ENCODE data around the gene SFRP2. TPM values are rescaled to one million over a fixed set of nuclear protein-coding genes. Genes with fewer than 3 reads are reported as not detected.
A peak's percentile ranks its signal among the peaks of the same experiment; 100 is the strongest.

The SFRP2 gene, protein sequence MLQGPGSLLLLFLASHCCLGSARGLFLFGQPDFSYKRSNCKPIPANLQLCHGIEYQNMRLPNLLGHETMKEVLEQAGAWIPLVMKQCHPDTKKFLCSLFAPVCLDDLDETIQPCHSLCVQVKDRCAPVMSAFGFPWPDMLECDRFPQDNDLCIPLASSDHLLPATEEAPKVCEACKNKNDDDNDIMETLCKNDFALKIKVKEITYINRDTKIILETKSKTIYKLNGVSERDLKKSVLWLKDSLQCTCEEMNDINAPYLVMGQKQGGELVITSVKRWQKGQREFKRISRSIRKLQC
- total RNA-seq (1 to 10 TPM in 1 of 4 donors, under 1 TPM in 2, not detected in 1; 0.54 to 3.3 (median 0.76) TPM), polyA plus RNA-seq (1.5 TPM)
- long read RNA-seq, donor 1, partial matches to known transcripts = 0 of 2 reads
- long read RNA-seq, donor 1, other reads (novel, unspliced or antisense) = 0 of 2 reads
- long read RNA-seq, donor 2, partial matches to known transcripts = 0 of 2 reads
- long read RNA-seq, donor 2, other reads (novel, unspliced or antisense) = 0 of 2 reads
- long read RNA-seq, donor 3, transcript SFRP2-201 (3 exons, 2,032 nt) = major isoform, 11 of 11 reads
- long read RNA-seq, donor 3, partial matches to known transcripts = 0 of 11 reads
- long read RNA-seq, donor 3, other reads (novel, unspliced or antisense) = 0 of 11 reads
- long read RNA-seq, donor 4 = 0 reads

DNA sequence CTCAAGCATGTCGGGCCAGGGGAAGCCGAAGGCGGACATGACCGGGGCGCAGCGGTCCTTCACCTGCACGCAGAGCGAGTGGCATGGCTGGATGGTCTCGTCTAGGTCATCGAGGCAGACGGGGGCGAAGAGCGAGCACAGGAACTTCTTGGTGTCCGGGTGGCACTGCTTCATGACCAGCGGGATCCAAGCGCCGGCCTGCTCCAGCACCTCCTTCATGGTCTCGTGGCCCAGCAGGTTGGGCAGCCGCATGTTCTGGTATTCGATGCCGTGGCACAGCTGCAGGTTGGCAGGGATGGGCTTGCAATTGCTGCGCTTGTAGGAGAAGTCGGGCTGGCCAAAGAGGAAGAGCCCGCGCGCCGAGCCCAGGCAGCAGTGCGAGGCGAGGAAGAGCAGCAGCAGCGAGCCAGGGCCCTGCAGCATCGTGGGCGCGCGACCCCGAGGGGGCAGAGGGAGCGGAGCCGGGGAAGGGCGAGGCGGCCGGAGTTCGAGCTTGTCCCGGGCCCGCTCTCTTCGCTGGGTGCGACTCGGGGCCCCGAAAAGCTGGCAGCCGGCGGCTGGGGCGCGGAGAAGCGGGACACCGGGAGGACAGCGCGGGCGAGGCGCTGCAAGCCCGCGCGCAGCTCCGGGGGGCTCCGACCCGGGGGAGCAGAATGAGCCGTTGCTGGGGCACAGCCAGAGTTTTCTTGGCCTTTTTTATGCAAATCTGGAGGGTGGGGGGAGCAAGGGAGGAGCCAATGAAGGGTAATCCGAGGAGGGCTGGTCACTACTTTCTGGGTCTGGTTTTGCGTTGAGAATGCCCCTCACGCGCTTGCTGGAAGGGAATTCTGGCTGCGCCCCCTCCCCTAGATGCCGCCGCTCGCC is at the start of gene SFRP2:
Gene SFRP2, minus strand, starts transcription at position 671 of the 864 bp plus-strand sequence. Its CDS starts 248 bp downstream, at position 423.
- DNase-seq (peak in 2 of 3 donors; percentile 44 to 59), ATAC-seq (no peak)
- H3K4me1 ChIP-seq (ENCODE audit: control insufficient read depth, insufficient read depth, low read length) = no peaks in the 10 kb centered on the region
- H3K27ac ChIP-seq (ENCODE audit: low read length) = no peak within 1 kb of the TSS
- H3K4me3 ChIP-seq (ENCODE audit: low read length) = peak within 1 kb of the TSS; percentile 21
- no peaks in the 10 kb centered on the region for H3K27me3 ChIP-seq (ENCODE audit: control insufficient read depth, insufficient read depth)
- 2% methylated on average over 72 of the region's 72 CpGs for WGBS
- intact Hi-C loops (cut with DNase I) = loop anchor here in 3 of 4 donors (5.0 to 10.0 kb wide), 2 partner anchors 234 to 526 kb away; no protein-coding TSS in a partner anchor
- no peaks in the 10 kb centered on the region for H3K9me3 ChIP-seq (ENCODE audit: control insufficient read depth, low read length)

DNA sequence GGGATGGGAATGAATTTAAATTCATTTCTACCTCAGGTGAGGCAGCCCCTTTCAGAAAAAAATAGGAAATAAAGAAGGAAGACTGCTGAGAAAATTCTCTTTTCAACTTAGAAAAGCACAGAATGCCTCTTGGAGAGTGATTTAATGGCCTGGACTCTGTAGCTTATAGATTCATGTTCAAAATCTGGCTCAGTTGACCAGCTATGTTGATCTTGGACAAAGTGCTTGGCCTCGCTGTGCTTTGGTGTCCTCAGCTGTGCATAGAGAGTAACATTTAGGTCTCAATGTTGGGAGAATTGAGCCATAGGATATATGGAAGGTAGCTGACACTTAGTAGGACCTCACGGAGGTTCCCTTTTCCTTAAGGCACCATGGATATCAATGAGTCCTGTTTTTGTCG is 49.7 kb upstream of the SFRP2 start:
- ATAC-seq = no peak
- Histone ChIP-seq H3K27me3 (ENCODE audit: control insufficient read depth, insufficient read depth) (no peaks in the 10 kb centered on the region), H3K9me3 (ENCODE audit: control insufficient read depth, low read length) (no peaks in the 10 kb centered on the region), H3K27ac (ENCODE audit: low read length) (no peak overlapping the region), H3K4me3 (ENCODE audit: low read length) (no peak overlapping the region), H3K4me1 (ENCODE audit: control insufficient read depth, insufficient read depth, low read length) (no peaks in the 10 kb centered on the region)
- DNase-seq = no peak
- WGBS = 31% methylated on average over 3 of the region's 3 CpGs
- intact Hi-C loops (cut with DNase I) = no loop called here

DNA sequence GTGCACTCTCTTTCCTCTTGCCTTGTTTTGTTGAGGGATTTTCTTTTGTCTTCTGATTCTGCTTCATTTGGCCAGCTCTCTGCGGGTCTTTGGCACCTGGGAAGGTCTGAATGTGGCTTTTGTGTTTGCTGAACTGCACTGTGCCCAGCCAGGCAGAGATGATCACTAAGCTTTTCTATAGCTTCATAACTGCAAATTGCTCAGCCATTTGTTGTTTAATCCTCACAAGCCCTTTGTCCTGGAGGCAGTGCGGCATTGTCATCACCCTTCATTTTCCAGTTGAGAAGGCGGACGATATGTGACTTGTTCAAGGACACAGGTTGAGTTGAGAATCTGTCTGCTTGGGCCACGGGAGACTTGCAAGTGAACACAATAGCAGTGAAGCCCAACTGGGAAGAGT is 46.0 kb upstream of the SFRP2 start:
- Histone ChIP-seq H3K4me3 (ENCODE audit: low read length) (no peak overlapping the region), H3K27me3 (ENCODE audit: control insufficient read depth, insufficient read depth) (no peaks in the 10 kb centered on the region), H3K27ac (ENCODE audit: low read length) (no peak overlapping the region), H3K4me1 (ENCODE audit: control insufficient read depth, insufficient read depth, low read length) (no peaks in the 10 kb centered on the region), H3K9me3 (ENCODE audit: control insufficient read depth, low read length) (no peaks in the 10 kb centered on the region)
- no peak for DNase-seq
- ATAC-seq = no peak
- intact Hi-C loops (cut with DNase I) = no loop called here
- 84% methylated on average over 5 of the region's 5 CpGs for WGBS

DNA sequence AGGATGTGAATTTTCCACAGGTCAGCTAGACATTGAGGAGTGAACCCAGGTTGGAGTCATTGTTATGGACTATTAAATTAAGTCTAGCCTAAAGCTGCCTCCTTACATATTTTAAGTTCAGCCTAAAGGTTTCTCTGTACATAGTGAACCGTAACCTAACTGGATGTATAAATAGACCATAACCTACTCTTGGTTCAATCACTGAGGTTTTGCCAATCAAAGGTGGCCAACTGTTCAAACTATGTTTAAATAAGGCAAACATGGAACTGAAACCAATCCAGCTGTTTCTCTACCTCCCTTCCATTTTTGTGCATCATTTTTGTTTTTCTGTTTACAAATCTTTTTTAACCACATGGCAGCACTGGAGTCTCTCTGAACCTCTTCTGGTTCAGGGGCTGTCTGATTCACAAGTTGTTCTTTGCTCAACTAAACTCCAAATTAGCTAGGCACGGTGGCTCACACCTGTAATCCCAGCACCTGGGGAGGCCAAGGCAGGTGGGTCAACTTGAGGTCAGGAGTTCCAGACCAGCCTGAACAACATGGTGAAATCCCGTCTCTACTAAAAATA is 43.9 kb upstream of the SFRP2 start:
- Histone ChIP-seq H3K9me3 (ENCODE audit: control insufficient read depth, low read length) (no peaks in the 10 kb centered on the region), H3K27me3 (ENCODE audit: control insufficient read depth, insufficient read depth) (no peaks in the 10 kb centered on the region), H3K4me1 (ENCODE audit: control insufficient read depth, insufficient read depth, low read length) (no peaks in the 10 kb centered on the region), H3K4me3 (ENCODE audit: low read length) (no peak overlapping the region), H3K27ac (ENCODE audit: low read length) (no peak overlapping the region)
- ATAC-seq (no peak), DNase-seq (no peak)
- WGBS = 87% methylated on average over 3 of the region's 3 CpGs
- intact Hi-C loops (cut with DNase I) = no loop called here

DNA sequence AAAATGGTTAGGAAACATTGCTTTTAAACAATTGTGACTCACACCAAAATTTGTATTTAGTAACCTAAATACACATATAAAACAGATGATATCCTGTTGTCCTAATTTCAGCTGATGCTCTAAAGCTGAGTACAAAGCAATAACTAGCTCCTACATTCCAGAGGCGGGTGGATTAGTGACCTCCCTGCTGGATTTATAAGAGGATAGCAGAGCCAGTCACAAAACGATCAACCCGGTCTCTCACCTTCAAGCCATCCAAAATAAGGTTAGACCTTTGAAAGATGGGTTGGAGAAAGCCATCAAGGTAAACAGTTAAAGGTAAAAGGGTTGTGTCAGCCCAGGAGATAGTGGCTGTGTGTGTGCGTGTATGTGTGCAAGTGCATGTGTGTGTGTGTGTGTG is 43.2 kb upstream of the SFRP2 start:
- Histone ChIP-seq H3K27ac (ENCODE audit: low read length) (no peak overlapping the region), H3K4me1 (ENCODE audit: control insufficient read depth, insufficient read depth, low read length) (no peaks in the 10 kb centered on the region), H3K27me3 (ENCODE audit: control insufficient read depth, insufficient read depth) (no peaks in the 10 kb centered on the region), H3K4me3 (ENCODE audit: low read length) (no peak overlapping the region), H3K9me3 (ENCODE audit: control insufficient read depth, low read length) (no peaks in the 10 kb centered on the region)
- intact Hi-C loops (cut with DNase I) = no loop called here
- 81% methylated on average over 4 of the region's 4 CpGs for WGBS
- ATAC-seq (no peak), DNase-seq (no peak)

DNA sequence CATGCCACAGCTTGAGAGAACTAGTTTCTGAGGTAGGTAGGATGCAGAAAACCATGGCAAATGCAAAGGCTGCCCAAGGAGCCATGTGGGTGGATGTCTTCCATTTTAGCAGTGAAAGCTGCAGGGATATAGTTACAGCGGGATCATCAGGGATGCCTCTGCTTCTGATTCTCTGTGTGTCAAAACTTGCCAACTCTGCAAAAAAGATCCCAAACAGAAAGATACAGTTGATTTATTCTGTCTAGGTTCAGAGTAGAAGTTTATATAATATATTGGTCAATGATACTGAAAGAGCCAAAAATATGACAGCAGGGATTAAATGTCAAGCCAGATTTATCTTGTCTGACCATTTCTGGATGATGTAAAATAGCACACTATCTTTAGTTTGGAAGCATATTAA is 42.4 kb upstream of the SFRP2 start:
- intact Hi-C loops (cut with DNase I) = no loop called here

DNA sequence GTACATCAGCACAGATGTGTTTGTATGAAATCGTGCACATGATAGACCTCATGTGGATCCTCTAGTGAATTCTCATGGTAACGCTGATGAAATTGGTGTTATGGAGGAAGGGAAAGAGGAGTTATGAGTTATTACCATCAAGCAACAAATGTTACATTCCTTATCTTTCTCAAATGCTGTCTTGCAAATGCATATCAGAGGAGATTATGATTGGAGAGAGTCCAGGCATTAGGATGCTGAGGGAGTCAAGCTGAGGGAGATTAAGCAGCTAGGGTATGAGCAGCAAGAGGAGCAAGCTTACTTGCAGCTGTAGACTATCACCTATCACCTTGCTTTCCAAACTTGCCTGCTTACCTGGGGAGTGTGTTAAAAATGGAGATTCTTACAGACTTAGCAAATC is 36.8 kb upstream of the SFRP2 start:
- no peak overlapping the region for H3K4me3 ChIP-seq (ENCODE audit: low read length)
- no peaks in the 10 kb centered on the region for H3K4me1 ChIP-seq (ENCODE audit: control insufficient read depth, insufficient read depth, low read length)
- H3K27me3 ChIP-seq (ENCODE audit: control insufficient read depth, insufficient read depth) = no peaks in the 10 kb centered on the region
- no peak for ATAC-seq
- 66% methylated on average over 2 of the region's 2 CpGs for WGBS
- DNase-seq = no peak
- H3K9me3 ChIP-seq (ENCODE audit: control insufficient read depth, low read length) = no peaks in the 10 kb centered on the region
- no peak overlapping the region for H3K27ac ChIP-seq (ENCODE audit: low read length)
- intact Hi-C loops (cut with DNase I) = no loop called here

More for the DNA sequence above, 42.4 kb upstream of the SFRP2 start:
- DNase-seq (no peak), ATAC-seq (no peak)
- WGBS = 81% methylated on average over 1 of the region's 1 CpG
- Histone ChIP-seq H3K4me1 (ENCODE audit: control insufficient read depth, insufficient read depth, low read length) (no peaks in the 10 kb centered on the region), H3K4me3 (ENCODE audit: low read length) (no peak overlapping the region), H3K27ac (ENCODE audit: low read length) (no peak overlapping the region), H3K27me3 (ENCODE audit: control insufficient read depth, insufficient read depth) (no peaks in the 10 kb centered on the region), H3K9me3 (ENCODE audit: control insufficient read depth, low read length) (no peaks in the 10 kb centered on the region)

DNA sequence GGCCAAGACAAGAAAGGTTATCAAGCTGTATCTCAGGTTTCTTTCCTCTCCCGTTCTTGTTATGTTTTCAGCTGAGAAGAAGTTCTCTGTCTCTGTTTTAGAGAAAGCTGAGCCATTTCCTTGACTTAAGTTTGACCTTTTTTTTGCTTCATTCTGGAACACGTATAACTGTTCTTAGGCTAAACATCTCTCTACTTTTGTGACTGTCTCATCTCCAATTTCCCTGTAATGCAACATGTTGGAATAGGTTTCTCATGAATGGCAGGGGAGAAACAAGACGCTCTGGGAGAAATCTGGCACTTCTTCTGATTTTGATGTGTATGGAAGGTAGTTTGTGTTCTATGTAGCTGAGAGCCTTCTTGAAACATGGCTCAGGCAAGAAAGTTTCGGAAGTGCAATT is 36.2 kb upstream of the SFRP2 start:
- DNase-seq (no peak), ATAC-seq (no peak)
- Histone ChIP-seq H3K27ac (ENCODE audit: low read length) (no peak overlapping the region), H3K4me1 (ENCODE audit: control insufficient read depth, insufficient read depth, low read length) (no peaks in the 10 kb centered on the region), H3K9me3 (ENCODE audit: control insufficient read depth, low read length) (no peaks in the 10 kb centered on the region), H3K27me3 (ENCODE audit: control insufficient read depth, insufficient read depth) (no peaks in the 10 kb centered on the region), H3K4me3 (ENCODE audit: low read length) (no peak overlapping the region)
- intact Hi-C loops (cut with DNase I) = no loop called here
- WGBS = 62% methylated on average over 4 of the region's 4 CpGs

DNA sequence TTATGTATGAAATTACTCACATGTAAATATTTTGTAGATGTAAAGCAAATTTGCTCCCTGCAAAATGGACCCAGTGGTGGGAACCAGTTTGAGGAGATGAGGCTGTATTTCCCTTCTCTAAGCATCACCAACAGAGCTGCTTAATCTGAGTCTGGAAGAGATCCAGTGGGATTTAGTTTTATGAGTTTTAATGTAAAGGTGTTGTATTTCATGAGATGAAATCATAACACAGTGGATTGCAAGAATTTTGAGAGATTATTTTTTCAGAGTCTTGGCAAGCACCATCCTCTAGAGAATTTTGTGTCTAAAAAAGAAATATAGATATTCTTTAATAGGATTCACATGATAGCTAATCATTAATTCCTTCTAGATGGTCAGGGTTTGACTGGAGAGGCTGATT is 35.6 kb upstream of the SFRP2 start:
- Histone ChIP-seq H3K27me3 (ENCODE audit: control insufficient read depth, insufficient read depth) (no peaks in the 10 kb centered on the region), H3K4me3 (ENCODE audit: low read length) (no peak overlapping the region), H3K4me1 (ENCODE audit: control insufficient read depth, insufficient read depth, low read length) (no peaks in the 10 kb centered on the region), H3K27ac (ENCODE audit: low read length) (no peak overlapping the region), H3K9me3 (ENCODE audit: control insufficient read depth, low read length) (no peaks in the 10 kb centered on the region)
- DNase-seq (no peak), ATAC-seq (no peak)
- intact Hi-C loops (cut with DNase I) = no loop called here

DNA sequence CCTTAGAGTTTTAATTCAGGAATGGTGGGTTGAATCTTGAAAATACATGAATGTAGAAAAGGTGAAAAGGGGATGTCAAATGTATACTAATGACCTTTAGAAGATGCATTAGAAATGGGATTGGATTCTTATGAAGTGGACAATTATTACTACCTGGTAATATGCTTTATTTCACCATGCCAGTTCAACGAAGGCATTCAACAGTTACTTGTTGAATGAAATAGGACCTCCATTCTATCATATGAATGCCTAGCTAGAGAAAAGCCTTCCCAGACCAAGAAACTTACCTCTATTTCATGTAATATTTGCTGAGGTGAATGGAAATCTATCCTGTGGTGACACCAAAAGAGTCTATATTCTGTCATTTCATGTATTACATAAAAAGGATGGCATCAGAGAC is 34.6 kb upstream of the SFRP2 start:
- Histone ChIP-seq H3K4me3 (ENCODE audit: low read length) (no peak overlapping the region), H3K9me3 (ENCODE audit: control insufficient read depth, low read length) (no peaks in the 10 kb centered on the region), H3K27ac (ENCODE audit: low read length) (no peak overlapping the region), H3K4me1 (ENCODE audit: control insufficient read depth, insufficient read depth, low read length) (no peaks in the 10 kb centered on the region), H3K27me3 (ENCODE audit: control insufficient read depth, insufficient read depth) (no peaks in the 10 kb centered on the region)
- DNase-seq (no peak), ATAC-seq (no peak)
- 88% methylated on average over 1 of the region's 1 CpG for WGBS
- intact Hi-C loops (cut with DNase I) = no loop called here
